ENCODE data around the gene SZT2. TPM values are rescaled to one million over a fixed set of nuclear protein-coding genes. Genes with fewer than 3 reads are reported as not detected.

SZT2 gene
- total and polyA plus RNA-seq, 10 of the 15 experiments (the other 5 are each of a cell fraction or from before 2014, with no cell fraction given): 1.4 to 38.3 (median 12.7) TPM

- TF ChIP-seq ZBTB33 (IDR thresholded peaks at IDR 0.05) (no peak), TARDBP (IDR thresholded peaks at IDR 0.05; ENCODE audit: borderline replicate concordance) (no peak), CHD1 (IDR thresholded peaks at IDR 0.05; ENCODE audit: low read depth, low read length) (no peak), ZNF592 (IDR thresholded peaks at IDR 0.05) (no peak), DPF2 (IDR thresholded peaks at IDR 0.05) (no peak), RFX5 (IDR thresholded peaks at IDR 0.05; ENCODE audit: low read depth, low read length) (no peak), KDM1A (IDR thresholded peaks at IDR 0.05; ENCODE audit: borderline replicate concordance) (no peak), TAF1 (IDR thresholded peaks at IDR 0.05; ENCODE audit: borderline replicate concordance, low read depth, low read length) (no peak), SMC3 (IDR thresholded peaks at IDR 0.05; ENCODE audit: borderline replicate concordance, low read length) (no peak), NFIC (IDR thresholded peaks at IDR 0.05; ENCODE audit: low read depth, low read length) (no peak), ZNF622 (IDR thresholded peaks at IDR 0.05) (no peak), SRF (IDR thresholded peaks at IDR 0.05; ENCODE audit: low read depth in 2 of 2, low read length in 2 of 2) (no peak)
These were observed 73.8 kb downstream of the SZT2 start (continued) for GRCh38 chr1:43463479-43463878.

Data from GM12878 (cell line).